ENCODE measurements around the gene IL11.

IL11 gene

DNA sequence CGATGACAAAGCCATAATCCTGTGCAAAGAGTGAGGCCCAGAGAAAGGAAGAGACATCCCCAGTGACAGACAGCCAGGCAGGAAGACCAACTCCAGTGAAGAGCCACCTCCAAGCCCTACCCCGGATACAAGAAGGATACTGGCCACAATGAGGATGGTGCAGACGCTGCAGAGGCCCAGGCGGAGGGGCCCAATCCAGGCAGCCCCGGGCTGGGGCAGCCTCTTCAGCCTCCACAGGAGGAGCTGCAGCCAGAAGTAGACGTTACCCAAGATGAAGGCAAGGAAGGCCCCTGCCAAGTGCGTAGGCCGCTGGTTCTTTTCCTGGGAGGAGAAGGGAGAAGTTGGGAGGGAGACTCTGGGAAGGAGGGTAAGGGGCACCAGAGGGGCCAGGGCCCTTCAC, 53.6 kb downstream of the IL11 start:
- Histone ChIP-seq H3K9me3 (ENCODE audit: control insufficient read depth, insufficient read depth, low read length) (no peaks in the 10 kb centered on the region), H3K4me1 (ENCODE audit: control insufficient read depth, insufficient read depth, low read length) (peaks cover 6% of the 10 kb centered on the region; the same call in 1 of the 2 replicates), H3K27ac (ENCODE audit: low read depth, low read length) (no peak overlapping the region), H3K27me3 (ENCODE audit: control insufficient read depth, insufficient read depth, low read length) (no peaks in the 10 kb centered on the region), H3K9ac (ENCODE audit: low read depth, low read length) (no peak overlapping the region), H3K4me3 (ENCODE audit: low read depth, low read length) (no peak overlapping the region), H3K36me3 (ENCODE audit: control insufficient read depth, insufficient read depth, low read length) (peaks cover 7% of the 10 kb centered on the region)

DNA sequence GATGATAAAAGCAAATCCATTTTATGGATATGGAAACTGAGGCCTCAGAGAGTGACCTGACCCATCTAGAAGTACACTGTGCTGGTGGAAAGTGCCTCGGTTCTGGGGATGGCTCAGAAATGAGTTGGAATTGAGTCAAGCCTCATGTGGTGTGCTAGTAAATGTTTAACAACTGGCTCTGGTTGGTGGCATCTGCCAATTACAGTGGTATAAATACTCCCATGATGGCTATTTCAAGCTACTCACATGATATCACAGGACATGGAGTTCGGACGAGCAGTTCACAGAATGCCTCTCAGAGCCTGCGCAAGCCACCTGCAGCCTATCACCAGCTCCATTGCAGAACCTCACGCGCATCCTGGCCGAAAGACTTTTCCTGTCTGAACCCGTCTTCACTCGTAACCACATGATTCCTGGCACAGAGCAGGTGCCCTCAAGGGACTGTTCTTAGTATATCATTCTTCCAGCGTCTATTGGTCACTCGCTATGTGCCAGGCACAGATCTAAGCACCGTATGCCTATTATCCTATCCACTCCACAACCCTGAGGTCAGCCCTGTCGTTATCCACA, 54.2 kb downstream of the IL11 start:
- H3K9me3 ChIP-seq (ENCODE audit: control insufficient read depth, insufficient read depth, low read length): no peaks in the 10 kb centered on the region
- H3K9ac ChIP-seq (ENCODE audit: low read depth, low read length): no peak overlapping the region
- H3K27ac ChIP-seq (ENCODE audit: low read depth, low read length): no peak overlapping the region
- H3K27me3 ChIP-seq (ENCODE audit: control insufficient read depth, insufficient read depth, low read length): no peaks in the 10 kb centered on the region
- H3K36me3 ChIP-seq (ENCODE audit: control insufficient read depth, insufficient read depth, low read length): peaks cover 7% of the 10 kb centered on the region
- no peak overlapping the region for H3K4me3 ChIP-seq (ENCODE audit: low read depth, low read length)
- peaks cover 6% of the 10 kb centered on the region; the same call in 1 of the 2 replicates for H3K4me1 ChIP-seq (ENCODE audit: control insufficient read depth, insufficient read depth, low read length)

DNA sequence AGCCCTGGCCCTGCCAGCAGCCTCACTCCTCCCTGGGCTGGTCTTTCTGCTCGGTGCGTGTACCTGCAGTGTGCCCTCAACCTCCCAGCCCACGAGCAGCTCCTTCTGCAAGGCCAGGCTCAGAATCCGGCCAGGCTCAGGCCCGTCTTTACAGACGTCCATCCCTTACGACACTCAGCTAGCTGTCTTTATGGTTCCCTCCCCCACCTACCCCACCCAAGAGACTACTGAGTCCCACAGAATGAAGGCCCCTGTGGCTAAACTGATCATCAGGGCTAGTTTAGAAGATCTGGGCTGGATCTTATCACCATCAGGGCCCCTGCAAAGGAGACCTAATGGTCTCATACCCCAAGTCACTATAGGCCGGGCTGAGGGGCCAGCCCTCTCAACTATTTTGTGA, 55.9 kb downstream of the IL11 start:
- no peak overlapping the region for H3K27ac ChIP-seq (ENCODE audit: low read depth, low read length)

More for the DNA sequence above, 55.9 kb downstream of the IL11 start:
- H3K27me3 ChIP-seq (ENCODE audit: control insufficient read depth, insufficient read depth, low read length): no peaks in the 10 kb centered on the region
- H3K4me1 ChIP-seq (ENCODE audit: control insufficient read depth, insufficient read depth, low read length): no peaks in the 10 kb centered on the region
- no peaks in the 10 kb centered on the region for H3K9me3 ChIP-seq (ENCODE audit: control insufficient read depth, insufficient read depth, low read length)
- H3K4me3 ChIP-seq (ENCODE audit: low read depth, low read length): no peak overlapping the region
- peaks cover 20% of the 10 kb centered on the region for H3K36me3 ChIP-seq (ENCODE audit: control insufficient read depth, insufficient read depth, low read length)
- no peak overlapping the region for H3K9ac ChIP-seq (ENCODE audit: low read depth, low read length)

All from HUES48 (cell line).